IMR-90 (cell line): Measurements from ENCODE around the gene SERINC3. TPM values are rescaled to one million over a fixed set of nuclear protein-coding genes. Genes with fewer than 3 reads are reported as not detected.

Experiments
- ATAC-seq: fragments of 200-7000 bp; cut with Tn5 transposase; 2 replicates; pipeline ENCODE4 v1.9.1; 2020; ENCODE audit warnings: low read depth, mild to moderate bottlenecking, moderate library complexity
- BruUV-seq: library from RNA; stranded (reverse); fragments of 400-500 nt; replicated peaks from 2 replicates; lab custom pipeline; 2021; lab: Mats Ljungman, UMichigan
- CTCF ChIA-PET: fragments of 300-600 bp; formaldehyde crosslinking; extraction: SDS; loops from one replicate; lab custom pipeline; 2021; ENCODE audit warnings: antibody characterized with exemption; lab: Yijun Ruan, JAX
- POLR2A ChIA-PET: fragments of 300-600 bp; sonication (Branson Sonifier 250); formaldehyde crosslinking; loops from one replicate; lab custom pipeline; 2022; ENCODE audit warnings: antibody characterized with exemption; ENCODE audit not compliant: unreplicated experiment; lab: Charles Lee
- DNase-seq: peaks from one replicate; pipeline ENCODE4 v3.0.0; 2013
- H2AFZ ChIP-seq: replicated peaks from 2 replicates; pipeline ENCODE3; 2013; ENCODE audit warnings: low read length, mild to moderate bottlenecking; ENCODE audit not compliant: poor library complexity
- H2AK5ac ChIP-seq: 2 replicates; pipeline ENCODE4 v1.6.1; 2013; ENCODE audit warnings: low read depth, low read length, inconsistent platforms
- H2AK9ac ChIP-seq: replicated peaks from 2 replicates; pipeline ENCODE3; 2013; ENCODE audit warnings: mild to moderate bottlenecking, low read depth, low read length, moderate library complexity; ENCODE audit not compliant: poor library complexity
- H2BK120ac ChIP-seq: 2 replicates; pipeline ENCODE4 v1.6.1; 2013; ENCODE audit warnings: low read depth, low read length, inconsistent platforms
- H2BK15ac ChIP-seq: 3 replicates; pipeline ENCODE4 v1.6.1; 2013; ENCODE audit warnings: low read depth, low read length, inconsistent platforms
- H2BK20ac ChIP-seq: 2 replicates; pipeline ENCODE4 v1.6.1; 2013; ENCODE audit warnings: low read depth, mild to moderate bottlenecking, inconsistent platforms, low read length, moderate library complexity
- H2BK5ac ChIP-seq: 2 replicates; pipeline ENCODE4 v1.6.1; 2013; ENCODE audit warnings: mild to moderate bottlenecking, low read depth, low read length, inconsistent platforms; ENCODE audit not compliant: poor library complexity, severe bottlenecking
- H3K14ac ChIP-seq: replicated peaks from 2 replicates; pipeline ENCODE4 v1.6.1; 2013; ENCODE audit warnings: low read depth, low read length, inconsistent platforms
- H3K18ac ChIP-seq: 2 replicates; pipeline ENCODE4 v1.6.1; 2013; ENCODE audit warnings: low read depth, low read length, control low read depth
- H3K23ac ChIP-seq: 2 replicates; pipeline ENCODE4 v1.6.1; 2013; ENCODE audit warnings: low read depth, low read length, inconsistent platforms
- H3K27ac ChIP-seq: 2 replicates; pipeline ENCODE4 v1.5.1; 2013; ENCODE audit warnings: mild to moderate bottlenecking, control low read depth, low read length; ENCODE audit not compliant: insufficient read depth
- H3K27me3 ChIP-seq: 2 replicates; pipeline ENCODE4 v1.6.1; 2013; ENCODE audit warnings: low read length; ENCODE audit not compliant: control insufficient read depth, insufficient read depth
- H3K36me3 ChIP-seq: 2 replicates; pipeline ENCODE4 v1.6.1; 2013; ENCODE audit warnings: low read length, mixed read lengths; ENCODE audit not compliant: control insufficient read depth, insufficient read depth
- H3K4ac ChIP-seq: 2 replicates; pipeline ENCODE4 v1.6.1; 2013; ENCODE audit warnings: low read depth, low read length, inconsistent platforms
- H3K4me1 ChIP-seq: 2 replicates; pipeline ENCODE4 v1.6.1; 2013; ENCODE audit warnings: low read length, mixed read lengths; ENCODE audit not compliant: control insufficient read depth, insufficient read depth
- H3K4me2 ChIP-seq: 2 replicates; pipeline ENCODE4 v1.6.1; 2013; ENCODE audit warnings: low read depth, mild to moderate bottlenecking, control low read depth, low read length, moderate library complexity
- H3K4me3 ChIP-seq: 2 replicates; pipeline ENCODE4 v1.5.1; 2013; ENCODE audit warnings: low read depth, mild to moderate bottlenecking, control low read depth, low read length, moderate library complexity; ENCODE audit not compliant: insufficient read depth
- H3K56ac ChIP-seq: 2 replicates; pipeline ENCODE4 v1.6.1; 2013; ENCODE audit warnings: low read length, inconsistent platforms; ENCODE audit not compliant: insufficient read depth; ENCODE audit errors: extremely low read depth
- H3K79me1 ChIP-seq, 2 experiments: 2 replicates each; pipeline ENCODE4 v1.6.1; 2013; ENCODE audit warnings: low read length in 2 of 2, inconsistent platforms in 1 of 2, low read depth in 1 of 2
- H3K9ac ChIP-seq: 2 replicates; pipeline ENCODE4 v1.6.1; 2013; ENCODE audit warnings: low read depth, low read length, control low read depth
- H3K9me1 ChIP-seq: 2 replicates; pipeline ENCODE4 v1.6.1; 2013; ENCODE audit warnings: low read length, inconsistent platforms; ENCODE audit not compliant: insufficient read depth
- H3K9me3 ChIP-seq: 2 replicates; pipeline ENCODE4 v1.6.1; 2013; ENCODE audit warnings: low read length; ENCODE audit not compliant: control insufficient read depth, insufficient read depth
- H4K20me1 ChIP-seq: 2 replicates; pipeline ENCODE4 v1.6.1; 2013; ENCODE audit warnings: low read length, inconsistent platforms; ENCODE audit not compliant: insufficient read depth
- H4K5ac ChIP-seq: 2 replicates; pipeline ENCODE4 v1.6.1; 2013; ENCODE audit warnings: mild to moderate bottlenecking, low read depth, low read length, control low read depth
- H4K8ac ChIP-seq, 2 experiments: 2 replicates each; pipeline ENCODE4 v1.6.1; 2013; ENCODE audit warnings: low read depth in 2 of 2, low read length in 2 of 2, control low read depth in 1 of 2, inconsistent platforms in 1 of 2
- H4K91ac ChIP-seq: 2 replicates; pipeline ENCODE4 v1.6.1; 2013; ENCODE audit warnings: low read depth, low read length, inconsistent platforms; ENCODE audit not compliant: insufficient read depth
- CHD1 ChIP-seq: IDR thresholded peaks from 2 replicates; pipeline ENCODE4 v1.6.1; 2012; ENCODE audit warnings: low read depth, low read length, improper control_type of control experiment
- POLR2A ChIP-seq: IDR thresholded peaks from 2 replicates; pipeline ENCODE4 v1.6.1; 2012; ENCODE audit warnings: mild to moderate bottlenecking, low read depth, low read length
- RAD21 ChIP-seq: IDR thresholded peaks from 2 replicates; pipeline ENCODE4 v1.6.1; 2012; ENCODE audit warnings: low read length, improper control_type of control experiment
- RFX5 ChIP-seq: IDR thresholded peaks from 2 replicates; pipeline ENCODE4 v1.8.0; 2012; ENCODE audit warnings: low read depth, mild to moderate bottlenecking, low read length, moderate library complexity
- SMC3 ChIP-seq: fragments of 150-350 bp; IDR thresholded peaks from 2 replicates; pipeline ENCODE4 v1.6.1; 2016; ENCODE audit warnings: low read depth, mild to moderate bottlenecking, antibody characterized with exemption, low read length, moderate library complexity
- WGBS, 2 experiments: methylation state at CpG; one replicate each; pipeline versions ENCODE4 v1.1.5 to v1.1.7; 2013; ENCODE audit warnings: missing lambda C conversion rate in 2 of 2; ENCODE audit not compliant: insufficient read length in 1 of 2; ENCODE audit errors: extremely low coverage in 2 of 2; 5-methylcytosine and 5-hydroxymethylcytosine counted together
- dilution Hi-C: fragments of 300-500 bp; cut with HindIII; formaldehyde crosslinking; loops from one replicate; pipeline ENCODE4 v1.14.3; 2018; ENCODE audit warnings: low sequenced_read_pairs; ENCODE audit not compliant: unreplicated experiment
- in situ Hi-C: fragments of 300-500 bp; cut with MboI; formaldehyde crosslinking; loops from 3 replicates; pipeline ENCODE4 v1.14.3; 2019; ENCODE audit warnings: low sequenced_read_pairs, inconsistent platforms, mixed read lengths
- intact Hi-C: fragments of 100-400 bp; cut with micrococcal nuclease; formaldehyde crosslinking; loops from 2 replicates; pipeline ENCODE4 v1.10.0; 2022
- polyA plus RNA-seq, 3 experiments: library from polyadenylated mRNA; depleted of rRNA; stranded (reverse); fragments of >200 nt; gene quantifications; 2 replicates each; pipeline ENCODE4 v1.2.3, GENCODE V29; 2012; ENCODE audit warnings: low replicate concordance in 1 of 3
- total RNA-seq: library from RNA; depleted of rRNA; stranded (reverse); fragments of >200 nt; gene quantifications from 2 replicates; pipeline ENCODE4 v1.2.3, GENCODE V29; 2012
- TF ChIP-seq, protein P1 (sequence below): fragments of 150-350 bp; IDR thresholded peaks from 2 replicates; pipeline ENCODE4 v1.6.1; 2016; ENCODE audit warnings: low read depth, mild to moderate bottlenecking, low read length, moderate library complexity, borderline replicate concordance

SERINC3 gene
- total and polyA plus RNA-seq, 2 of the 4 experiments (the other 2 are of a cell fraction) = 101 to 132 TPM

DNA sequence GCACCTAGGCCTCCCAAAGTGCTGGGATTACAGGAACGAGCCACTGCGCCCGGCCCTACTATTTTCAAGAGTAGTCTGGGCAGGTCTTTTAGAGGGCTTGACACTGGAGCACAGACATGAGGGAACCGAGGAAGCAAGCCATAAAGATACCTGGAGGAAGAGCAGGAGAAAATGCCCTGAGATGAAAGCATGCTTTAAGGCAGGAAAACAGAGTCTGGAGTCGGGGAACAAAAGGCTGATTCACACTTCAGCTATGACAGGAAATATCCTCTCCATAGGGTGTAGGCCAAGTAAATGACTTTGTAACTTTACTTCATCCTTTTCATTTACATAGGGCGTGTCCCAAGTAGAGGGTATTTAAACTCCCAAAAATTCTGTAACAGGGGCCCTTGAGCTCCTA, 4.3 kb upstream of the SERINC3 start:
- Histone ChIP-seq H3K14ac (peak overlapping the region; percentile 77), H3K9ac (no peak overlapping the region), H2BK15ac (peak overlapping the region; percentile 74; the same call in 2 of the 3 replicates), H4K91ac (0 out of 2 replicates have a peak overlapping the region, but pooled peaks have one; percentile 64), H2AK9ac (peak overlapping the region; percentile 75), H3K79me1 (peaks cover 0 to 7% of the 10 kb centered on the region in 2 experiments; a peak in 2 of 4 replicates), H3K4ac (peak overlapping the region; percentile 82), H2AK5ac (peak overlapping the region; percentile 48), H3K27me3 (no peaks in the 10 kb centered on the region), H2AFZ (peak overlapping the region; percentile 77), H4K5ac (peak overlapping the region; percentile 49; the same call in 1 of the 2 replicates), H3K18ac (no peak overlapping the region), H3K36me3 (no peaks in the 10 kb centered on the region), H3K56ac (no peak overlapping the region), H3K4me1 (peaks cover 2% of the 10 kb centered on the region; the same call in 1 of the 2 replicates), H3K27ac (no peak overlapping the region), H3K23ac (no peak overlapping the region), H3K4me2 (no peak overlapping the region), H4K8ac (peak overlapping the region; percentile 6 to 90; a peak in 3 of 4 replicates), H2BK120ac (peak overlapping the region; percentile 89), H3K9me1 (peaks cover 4% of the 10 kb centered on the region; the same call in 1 of the 2 replicates), H4K20me1 (peaks cover 6% of the 10 kb centered on the region), H2BK5ac (peak overlapping the region; percentile 69), H2BK20ac (peak overlapping the region; percentile 77), H3K9me3 (no peaks in the 10 kb centered on the region), H3K4me3 (no peak overlapping the region)
- TF ChIP-seq, protein P1, sequence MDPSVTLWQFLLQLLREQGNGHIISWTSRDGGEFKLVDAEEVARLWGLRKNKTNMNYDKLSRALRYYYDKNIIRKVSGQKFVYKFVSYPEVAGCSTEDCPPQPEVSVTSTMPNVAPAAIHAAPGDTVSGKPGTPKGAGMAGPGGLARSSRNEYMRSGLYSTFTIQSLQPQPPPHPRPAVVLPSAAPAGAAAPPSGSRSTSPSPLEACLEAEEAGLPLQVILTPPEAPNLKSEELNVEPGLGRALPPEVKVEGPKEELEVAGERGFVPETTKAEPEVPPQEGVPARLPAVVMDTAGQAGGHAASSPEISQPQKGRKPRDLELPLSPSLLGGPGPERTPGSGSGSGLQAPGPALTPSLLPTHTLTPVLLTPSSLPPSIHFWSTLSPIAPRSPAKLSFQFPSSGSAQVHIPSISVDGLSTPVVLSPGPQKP = no peak
- TF ChIP-seq CHD1 (no peak), RAD21 (no peak), RFX5 (no peak), SMC3 (no peak), POLR2A (no peak)
- WGBS, 2 experiments = 96% methylated on average over 4 of the region's 6 CpGs; no CpG with 5 or more reads in 1 of the 2 experiments
- ATAC-seq (no peak), DNase-seq (peak; percentile 52)
- in situ Hi-C loops (no loop called here), intact Hi-C loops (no loop called here), dilution Hi-C loops (no loop called here)
- no TSS peak for BruUV-seq
- ChIA-PET CTCF (interaction anchor here (0.5 to 0.6 kb wide), 2 partner anchors 26 to 448 kb away, joined by 3 read pairs; no protein-coding TSS in a partner anchor), POLR2A (no interaction called here)
